ENCODE results near the gene LIPI. TPM values are rescaled to one million over a fixed set of nuclear protein-coding genes. Genes with fewer than 3 reads are reported as not detected.

LIPI gene
- total and polyA plus RNA-seq, 3 experiments from 2014 or later, result not detected

- Mint-ChIP-seq H3K9me3 (peaks cover 0 to 23% (median 7%) of the 10 kb centered on the region in 5 donors), H3K27ac (no peak overlapping the region)
- CTCF ChIA-PET, result no interaction called here
Measured at GRCh38 chr21:14078746-14079375, 131.9 kb downstream of the LIPI start.

DNA sequence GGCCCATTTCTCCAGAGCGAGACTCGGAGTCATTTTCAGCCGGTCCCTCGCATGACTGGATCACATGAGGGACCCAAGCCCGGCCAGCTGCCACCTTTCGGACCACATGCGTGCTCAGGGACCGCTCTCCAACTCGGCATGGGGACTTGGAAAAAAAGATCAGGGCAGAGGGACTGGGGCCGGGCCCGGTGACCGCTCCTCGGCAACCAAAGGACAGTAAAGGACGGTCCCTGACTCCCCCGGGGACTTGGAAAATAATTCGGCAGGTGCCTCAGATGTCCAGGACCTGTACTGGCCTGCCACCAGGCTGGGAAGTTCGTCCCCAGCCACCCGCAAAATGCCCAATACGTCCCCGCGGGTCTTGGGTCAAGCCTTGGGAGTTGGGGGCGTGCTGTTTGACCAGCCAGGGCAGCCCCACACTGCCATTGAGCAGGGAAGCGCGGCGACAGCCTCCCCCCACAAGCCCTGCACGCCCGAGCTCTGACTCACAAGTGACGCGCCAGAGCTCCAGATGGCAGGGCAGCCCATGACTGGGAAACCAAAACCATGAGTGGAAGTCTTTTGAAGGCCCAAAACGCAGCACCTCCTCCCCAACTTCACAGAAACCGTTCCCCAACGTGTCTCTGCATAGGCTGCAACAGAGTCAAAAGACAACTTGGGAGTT lies 134.5 kb downstream of the LIPI start:
- no peaks in the 10 kb centered on the region for H3K27me3 ChIP-seq (ENCODE audit: insufficient read depth, low read length, poor library complexity, severe bottlenecking)
- H3K9me3 Mint-ChIP-seq, result peaks cover 0 to 17% (median 7%) of the 10 kb centered on the region in 5 donors
- ChIA-PET POLR2A (no interaction called here), CTCF (no interaction called here)
- H3K4me1 Mint-ChIP-seq, result peaks cover 4 to 5% (median 4%) of the 10 kb centered on the region in 3 donors
- peak overlapping the region in 5 of 7 donors; percentile 29 to 80 (median 55) for H3K4me3 Mint-ChIP-seq
- H3K9me3 ChIP-seq (ENCODE audit: low read length), result no peaks in the 10 kb centered on the region
- H3K27me3 Mint-ChIP-seq, result no peaks in the 10 kb centered on the region
- H3K4me1 ChIP-seq (ENCODE audit: insufficient read depth, low read length), result no peaks in the 10 kb centered on the region
- H3K36me3 Mint-ChIP-seq, result no peaks in the 10 kb centered on the region
- H3K4me3 ChIP-seq (ENCODE audit: low read length), result no peak overlapping the region
- H3K36me3 ChIP-seq (ENCODE audit: insufficient read depth, low read length), result no peaks in the 10 kb centered on the region
- H3K27ac Mint-ChIP-seq, result peak overlapping the region in 5 of 8 donors; percentile 30 to 78 (median 50)
- no peak overlapping the region for H3K27ac ChIP-seq (ENCODE audit: low read depth, low read length)
- DNase-seq, result no peak

More at GRCh38 chr21:14078746-14079375, 131.9 kb downstream of the LIPI start:
- no peaks in the 10 kb centered on the region for H3K9me3 ChIP-seq (ENCODE audit: low read length)
- H3K36me3 ChIP-seq (ENCODE audit: insufficient read depth, low read length), result no peaks in the 10 kb centered on the region
- no peaks in the 10 kb centered on the region for H3K4me1 ChIP-seq (ENCODE audit: insufficient read depth, low read length)
- POLR2A ChIA-PET, result no interaction called here
- H3K4me3 Mint-ChIP-seq, result no peak overlapping the region
- no peaks in the 10 kb centered on the region for H3K27me3 ChIP-seq (ENCODE audit: insufficient read depth, low read length, poor library complexity, severe bottlenecking)
- DNase-seq, result no peak
- H3K4me1 Mint-ChIP-seq, result peaks cover 4 to 5% (median 4%) of the 10 kb centered on the region in 3 donors
- no peaks in the 10 kb centered on the region for H3K27me3 Mint-ChIP-seq
- H3K36me3 Mint-ChIP-seq, result peaks cover 0 to 2% (median 0%) of the 10 kb centered on the region in 3 donors
- no peak overlapping the region for H3K4me3 ChIP-seq (ENCODE audit: low read length)
- no peak overlapping the region for H3K27ac ChIP-seq (ENCODE audit: low read depth, low read length)

DNA sequence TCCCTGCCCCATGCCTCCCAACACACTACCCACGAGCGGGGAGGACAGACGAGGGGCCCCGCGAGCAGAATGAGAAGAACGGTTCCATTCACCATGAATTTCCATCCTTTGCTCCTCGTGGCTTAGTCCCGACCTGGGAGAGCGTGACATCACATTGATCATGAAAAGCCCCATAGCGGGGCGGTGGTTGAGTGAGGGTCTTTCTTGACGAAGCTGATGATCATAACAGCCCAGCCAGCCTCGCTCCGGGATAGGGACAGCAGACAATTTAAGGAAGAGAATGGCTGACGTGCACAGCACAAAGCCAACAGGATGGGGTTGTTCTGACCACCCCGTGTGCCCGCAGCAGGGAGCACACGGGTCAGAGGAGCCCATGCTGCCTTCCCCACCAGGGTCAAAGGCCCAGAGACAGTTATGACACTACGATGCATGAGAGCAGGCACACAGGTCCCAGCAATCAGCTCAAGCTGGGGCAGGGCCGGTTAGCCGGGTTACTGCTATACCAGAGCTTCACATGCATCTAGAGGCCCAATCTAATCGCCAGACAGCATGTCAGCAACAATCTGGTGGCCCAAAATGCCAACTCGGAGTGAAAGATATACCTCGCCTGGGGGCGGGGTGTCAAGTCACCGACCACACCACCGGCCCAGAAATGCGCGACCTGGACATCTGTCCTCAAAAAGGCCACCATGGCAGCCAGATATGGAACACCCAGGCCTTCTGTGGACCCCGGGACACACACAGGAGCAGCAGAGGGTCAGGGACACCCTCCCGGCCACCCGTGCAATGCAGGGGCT lies 135.2 kb downstream of the LIPI start:
- ChIA-PET POLR2A (no interaction called here), CTCF (no interaction called here)
- H3K36me3 ChIP-seq (ENCODE audit: insufficient read depth, low read length), result no peaks in the 10 kb centered on the region
- H3K9me3 Mint-ChIP-seq, result peaks cover 0 to 16% (median 7%) of the 10 kb centered on the region in 5 donors
- H3K9me3 ChIP-seq (ENCODE audit: low read length), result no peaks in the 10 kb centered on the region
- H3K4me1 ChIP-seq (ENCODE audit: insufficient read depth, low read length), result no peaks in the 10 kb centered on the region
- no peaks in the 10 kb centered on the region for H3K27me3 Mint-ChIP-seq
- no peaks in the 10 kb centered on the region for H3K36me3 Mint-ChIP-seq
- no peaks in the 10 kb centered on the region for H3K27me3 ChIP-seq (ENCODE audit: insufficient read depth, low read length, poor library complexity, severe bottlenecking)
- DNase-seq, result no peak
- no peak overlapping the region for H3K27ac ChIP-seq (ENCODE audit: low read depth, low read length)
- no peak overlapping the region for H3K27ac Mint-ChIP-seq
- H3K4me3 ChIP-seq (ENCODE audit: low read length), result no peak overlapping the region
- H3K4me3 Mint-ChIP-seq, result no peak overlapping the region
- peaks cover 4 to 5% (median 4%) of the 10 kb centered on the region in 3 donors for H3K4me1 Mint-ChIP-seq

- H3K36me3 ChIP-seq (ENCODE audit: insufficient read depth, low read length), result no peaks in the 10 kb centered on the region
- Mint-ChIP-seq H3K27me3 (no peaks in the 10 kb centered on the region), H3K36me3 (no peaks in the 10 kb centered on the region), H3K4me3 (no peak overlapping the region), H3K27ac (no peak overlapping the region), H3K4me1 (peaks cover 4 to 5% (median 4%) of the 10 kb centered on the region in 3 donors), H3K9me3 (peaks cover 0 to 16% (median 5%) of the 10 kb centered on the region in 5 donors)
- no peak overlapping the region for H3K27ac ChIP-seq (ENCODE audit: low read depth, low read length)
- CTCF ChIA-PET, result no interaction called here
- DNase-seq, result no peak
- no peaks in the 10 kb centered on the region for H3K27me3 ChIP-seq (ENCODE audit: insufficient read depth, low read length, poor library complexity, severe bottlenecking)
- no peaks in the 10 kb centered on the region for H3K4me1 ChIP-seq (ENCODE audit: insufficient read depth, low read length)
- POLR2A ChIA-PET, result no interaction called here
- H3K4me3 ChIP-seq (ENCODE audit: low read length), result no peak overlapping the region
- no peaks in the 10 kb centered on the region for H3K9me3 ChIP-seq (ENCODE audit: low read length)
Measured at GRCh38 chr21:14074177-14074576, 136.6 kb downstream of the LIPI start.

DNA sequence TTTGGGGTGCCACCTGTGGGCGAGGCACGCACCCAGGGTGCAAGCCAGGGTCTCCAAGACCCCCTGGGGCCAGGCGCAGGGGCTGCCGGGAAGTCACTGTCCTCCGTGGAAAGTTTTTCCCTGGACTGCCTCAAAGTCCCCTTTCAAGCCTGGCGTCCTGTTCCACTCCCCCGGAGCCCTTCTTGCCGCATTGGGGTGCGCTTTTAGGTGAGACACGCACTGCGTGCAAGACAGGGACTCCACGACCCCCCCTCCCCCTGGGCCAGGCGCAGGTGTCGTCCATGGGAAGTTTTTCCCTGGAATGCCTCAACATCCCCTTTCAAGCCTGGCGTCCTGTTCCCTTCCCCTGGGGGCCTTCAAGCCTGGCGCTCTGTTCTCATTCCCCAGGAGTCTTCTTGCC lies 137.1 kb downstream of the LIPI start:
- Mint-ChIP-seq H3K27me3 (no peaks in the 10 kb centered on the region), H3K27ac (no peak overlapping the region), H3K4me1 (peaks cover 4 to 5% (median 4%) of the 10 kb centered on the region in 3 donors), H3K9me3 (peaks cover 0 to 16% (median 5%) of the 10 kb centered on the region in 5 donors), H3K4me3 (peak overlapping the region in 1 of 7 donors; percentile 66), H3K36me3 (no peaks in the 10 kb centered on the region)
- H3K4me3 ChIP-seq (ENCODE audit: low read length), result no peak overlapping the region
- ChIA-PET POLR2A (no interaction called here), CTCF (no interaction called here)
- H3K27me3 ChIP-seq (ENCODE audit: insufficient read depth, low read length, poor library complexity, severe bottlenecking), result no peaks in the 10 kb centered on the region
- no peaks in the 10 kb centered on the region for H3K36me3 ChIP-seq (ENCODE audit: insufficient read depth, low read length)
- H3K4me1 ChIP-seq (ENCODE audit: insufficient read depth, low read length), result no peaks in the 10 kb centered on the region
- no peak overlapping the region for H3K27ac ChIP-seq (ENCODE audit: low read depth, low read length)
- H3K9me3 ChIP-seq (ENCODE audit: low read length), result no peaks in the 10 kb centered on the region
- DNase-seq, result no peak

- no peak for DNase-seq
- H3K4me3 Mint-ChIP-seq, result no peak overlapping the region
- peaks cover 0 to 15% (median 5%) of the 10 kb centered on the region in 5 donors for H3K9me3 Mint-ChIP-seq
- H3K4me3 ChIP-seq (ENCODE audit: low read length), result no peak overlapping the region
- no peaks in the 10 kb centered on the region for H3K27me3 ChIP-seq (ENCODE audit: insufficient read depth, low read length, poor library complexity, severe bottlenecking)
- no peaks in the 10 kb centered on the region for H3K36me3 Mint-ChIP-seq
- POLR2A ChIA-PET, result no interaction called here
- no peaks in the 10 kb centered on the region for H3K27me3 Mint-ChIP-seq
- H3K27ac ChIP-seq (ENCODE audit: low read depth, low read length), result no peak overlapping the region
- peaks cover 4 to 5% (median 4%) of the 10 kb centered on the region in 3 donors for H3K4me1 Mint-ChIP-seq
- H3K36me3 ChIP-seq (ENCODE audit: insufficient read depth, low read length), result no peaks in the 10 kb centered on the region
- H3K9me3 ChIP-seq (ENCODE audit: low read length), result no peaks in the 10 kb centered on the region
- H3K27ac Mint-ChIP-seq, result no peak overlapping the region
- no peaks in the 10 kb centered on the region for H3K4me1 ChIP-seq (ENCODE audit: insufficient read depth, low read length)
- CTCF ChIA-PET, result no interaction called here
Measured at GRCh38 chr21:14072761-14073535, 137.8 kb downstream of the LIPI start.

GRCh38 chr21:14071902-14072734 lies 138.6 kb downstream of the LIPI start:
- Mint-ChIP-seq H3K27me3 (no peaks in the 10 kb centered on the region), H3K27ac (no peak overlapping the region), H3K9me3 (peaks cover 0 to 8% (median 5%) of the 10 kb centered on the region in 5 donors), H3K36me3 (no peaks in the 10 kb centered on the region), H3K4me1 (peaks cover 4 to 5% (median 4%) of the 10 kb centered on the region in 3 donors), H3K4me3 (no peak overlapping the region)
- Histone ChIP-seq H3K4me1 (ENCODE audit: insufficient read depth, low read length) (no peaks in the 10 kb centered on the region), H3K27me3 (ENCODE audit: insufficient read depth, low read length, poor library complexity, severe bottlenecking) (no peaks in the 10 kb centered on the region), H3K27ac (ENCODE audit: low read depth, low read length) (no peak overlapping the region), H3K36me3 (ENCODE audit: insufficient read depth, low read length) (no peaks in the 10 kb centered on the region), H3K9me3 (ENCODE audit: low read length) (no peaks in the 10 kb centered on the region), H3K4me3 (ENCODE audit: low read length) (no peak overlapping the region)
- no peak for DNase-seq
- POLR2A ChIA-PET, result no interaction called here
- CTCF ChIA-PET, result no interaction called here

All from CD8-positive, alpha-beta memory T cell (primary cell).